ENCODE data around the gene NFYA. TPM values are rescaled to one million over a fixed set of nuclear protein-coding genes. Genes with fewer than 3 reads are reported as not detected.

The NFYA gene
- total and polyA plus RNA-seq, 9 of the 15 experiments (the other 6 are each of a cell fraction or from before 2014, with no cell fraction given) = 7.3 to 37.1 (median 21.8) TPM

DNA sequence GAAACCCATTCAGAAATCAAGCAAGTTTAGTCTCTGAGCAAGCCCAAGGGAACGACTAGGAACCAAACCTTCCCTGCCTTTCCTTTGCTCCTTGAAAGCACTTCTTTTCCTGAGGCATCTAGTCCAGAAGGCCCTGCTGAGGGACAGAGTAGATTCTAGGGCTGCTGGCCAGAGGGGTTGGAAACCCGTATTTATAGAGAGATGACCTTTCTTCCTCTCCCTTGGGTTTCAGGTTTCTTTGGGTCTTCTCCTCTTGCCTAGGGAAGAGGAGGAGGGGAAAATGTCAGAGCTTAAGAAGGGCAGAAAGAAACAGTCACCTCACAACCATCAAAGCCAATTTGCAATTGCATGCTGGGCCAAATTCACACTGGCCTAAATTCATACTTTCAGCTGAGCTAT, 14.0 kb upstream of the NFYA start (continued):
- TF ChIP-seq, protein P1, sequence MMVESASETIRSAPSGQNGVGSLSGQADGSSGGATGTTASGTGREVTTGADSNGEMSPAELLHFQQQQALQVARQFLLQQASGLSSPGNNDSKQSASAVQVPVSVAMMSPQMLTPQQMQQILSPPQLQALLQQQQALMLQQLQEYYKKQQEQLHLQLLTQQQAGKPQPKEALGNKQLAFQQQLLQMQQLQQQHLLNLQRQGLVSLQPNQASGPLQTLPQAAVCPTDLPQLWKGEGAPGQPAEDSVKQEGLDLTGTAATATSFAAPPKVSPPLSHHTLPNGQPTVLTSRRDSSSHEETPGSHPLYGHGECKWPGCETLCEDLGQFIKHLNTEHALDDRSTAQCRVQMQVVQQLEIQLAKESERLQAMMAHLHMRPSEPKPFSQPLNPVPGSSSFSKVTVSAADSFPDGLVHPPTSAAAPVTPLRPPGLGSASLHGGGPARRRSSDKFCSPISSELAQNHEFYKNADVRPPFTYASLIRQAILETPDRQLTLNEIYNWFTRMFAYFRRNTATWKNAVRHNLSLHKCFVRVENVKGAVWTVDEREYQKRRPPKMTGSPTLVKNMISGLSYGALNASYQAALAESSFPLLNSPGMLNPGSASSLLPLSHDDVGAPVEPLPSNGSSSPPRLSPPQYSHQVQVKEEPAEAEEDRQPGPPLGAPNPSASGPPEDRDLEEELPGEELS (CRISPR knock-in tag; IDR thresholded peaks at IDR 0.05; ENCODE audit: borderline replicate concordance) = no peak
- TF ChIP-seq MBD2 (IDR thresholded peaks at IDR 0.05; ENCODE audit: borderline replicate concordance, low read depth) = no peak
- no peak for TF ChIP-seq IRF9 (tag; IDR thresholded peaks at IDR 0.05)
- no peak for TF ChIP-seq FOXM1 (IDR thresholded peaks at IDR 0.05; ENCODE audit: low read depth)
- no peak for TF ChIP-seq FOXM1 (CRISPR knock-in tag; IDR thresholded peaks at IDR 0.05; ENCODE audit: low read depth)
- TF ChIP-seq GTF2B (IDR thresholded peaks at IDR 0.05; ENCODE audit: extremely low read depth, insufficient read length) = no peak
- TF ChIP-seq CAMTA2 (CRISPR knock-in tag; conservative IDR thresholded peaks at IDR 0.05) = no peak

DNA sequence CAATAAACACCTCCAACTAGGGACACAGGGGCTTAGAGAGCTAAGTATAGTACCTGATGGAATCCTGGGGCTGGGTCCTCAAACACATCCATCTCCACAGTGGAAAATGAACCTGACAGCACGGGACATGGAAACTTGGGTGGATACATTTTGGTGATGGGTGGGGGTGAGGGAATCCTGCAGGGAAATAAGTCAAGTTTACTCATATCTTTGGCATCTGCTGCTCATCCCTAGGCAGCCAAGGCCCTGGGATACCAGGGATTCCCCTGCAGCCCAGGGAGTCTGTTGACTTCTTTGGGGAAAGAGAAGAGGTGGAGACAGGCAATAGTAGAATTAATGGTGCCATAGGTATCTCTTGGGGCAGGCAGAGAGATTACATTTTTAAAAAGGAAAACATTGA, 13.2 kb upstream of the NFYA start:
- DNase-seq (ENCODE audit: extremely low read depth in 1 of 4, low spot score in 3 of 4) (no peak), FAIRE-seq (no peak), ATAC-seq (no peak)
- BruUV-seq (replicated peaks) = no TSS peak
- Histone ChIP-seq H3K4me2 (ENCODE audit: insufficient read depth, low read length) (no peak overlapping the region), H3K79me2 (ENCODE audit: control insufficient read depth, insufficient read depth, low read length) (no peaks in the 10 kb centered on the region), H3K36me3 (ENCODE audit: control insufficient read depth, insufficient read depth, low read length) (peaks cover 21% of the 10 kb centered on the region; the same call in 2 of the 3 replicates), H3K27me3 (ENCODE audit: control insufficient read depth in 2 of 2, insufficient read depth in 2 of 2, low read length in 2 of 2) (no peaks in the 10 kb centered on the region), H3K9me3 (replicated peaks; ENCODE audit: control insufficient read depth, insufficient read depth, low read depth, low read length) (no peaks in the 10 kb centered on the region), H3K4me1 (replicated peaks in 1 of 2; ENCODE audit: control insufficient read depth in 2 of 2, insufficient read depth in 2 of 2, low read length in 2 of 2) (peaks cover 5 to 26% of the 10 kb centered on the region in 2 experiments; a peak in 4 of 5 replicates), H3K9me1 (ENCODE audit: control insufficient read depth, insufficient read depth, low read length) (no peaks in the 10 kb centered on the region), H4K20me1 (replicated peaks; ENCODE audit: control insufficient read depth, insufficient read depth, low read length) (no peaks in the 10 kb centered on the region), H3K4me3 (no peak overlapping the region), H3K9ac (ENCODE audit: insufficient read depth in 1 of 2, low read depth in 2 of 2, low read length in 2 of 2) (no peak overlapping the region), H2AFZ (ENCODE audit: low read depth, low read length) (no peak overlapping the region), H3K27ac (ENCODE audit: extremely low read depth, low read depth, low read length) (no peak overlapping the region)
- WGBS (ENCODE audit: insufficient coverage, low coverage, missing lambda C conversion rate) = 100% methylated on average over 1 of the region's 1 CpG
- intact Hi-C loops (cut with micrococcal nuclease) = no loop called here
- POLR2A ChIA-PET = interaction anchor here (0.6 to 2.1 kb wide), 2 partner anchors 10 to 259 kb away, joined by 3 to 5 read pairs; no protein-coding TSS in a partner anchor
- CTCF ChIA-PET (ENCODE audit: low intra/inter-chr PET ratio) = no interaction called here
- in situ Hi-C loops (cut with MboI) = no loop called here
- no peak for TF ChIP-seq YY1 (IDR thresholded peaks at IDR 0.05; ENCODE audit: borderline replicate concordance in 1 of 3, control insufficient read depth in 1 of 3, extremely low read depth in 1 of 3, insufficient read depth in 3 of 3, insufficient read length in 1 of 3, insufficient replicate concordance in 2 of 3, low read depth in 1 of 3, low read length in 2 of 3)
- TF ChIP-seq NEUROD1 (IDR thresholded peaks at IDR 0.05; ENCODE audit: borderline replicate concordance, low read depth, low read length, partially characterized antibody) = no peak
- TF ChIP-seq STAG1 (CRISPR knock-in tag; IDR thresholded peaks at IDR 0.05; ENCODE audit: borderline replicate concordance) = no peak
- no peak for TF ChIP-seq ZNF699 (CRISPR knock-in tag; IDR thresholded peaks at IDR 0.05; ENCODE audit: insufficient replicate concordance)
- no peak for TF ChIP-seq RBM17 (IDR thresholded peaks at IDR 0.05; ENCODE audit: borderline replicate concordance, low read depth, low read length)
- TF ChIP-seq, protein P2, sequence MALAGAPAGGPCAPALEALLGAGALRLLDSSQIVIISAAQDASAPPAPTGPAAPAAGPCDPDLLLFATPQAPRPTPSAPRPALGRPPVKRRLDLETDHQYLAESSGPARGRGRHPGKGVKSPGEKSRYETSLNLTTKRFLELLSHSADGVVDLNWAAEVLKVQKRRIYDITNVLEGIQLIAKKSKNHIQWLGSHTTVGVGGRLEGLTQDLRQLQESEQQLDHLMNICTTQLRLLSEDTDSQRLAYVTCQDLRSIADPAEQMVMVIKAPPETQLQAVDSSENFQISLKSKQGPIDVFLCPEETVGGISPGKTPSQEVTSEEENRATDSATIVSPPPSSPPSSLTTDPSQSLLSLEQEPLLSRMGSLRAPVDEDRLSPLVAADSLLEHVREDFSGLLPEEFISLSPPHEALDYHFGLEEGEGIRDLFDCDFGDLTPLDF (CRISPR knock-in tag; IDR thresholded peaks at IDR 0.05) = no peak
- no peak for TF ChIP-seq ZNF584 (CRISPR knock-in tag; IDR thresholded peaks at IDR 0.05; ENCODE audit: low read depth)
- no peak for TF ChIP-seq RB1 (IDR thresholded peaks at IDR 0.05; ENCODE audit: low read depth)
- no peak for TF ChIP-seq GABPB1 (CRISPR knock-in tag; IDR thresholded peaks at IDR 0.05)

Measured in K562 (cell line).